Gastroesophageal sphincter (tissue), 3 donors: Measurements from ENCODE around the gene PLCG2.

Source experiments
- CTCF ChIP-seq, 4 experiments: fragments of 200-600 bp in 2 of 4; fragments of 450-650 bp in 2 of 4; sonication (generic) in 1 of 4; IDR thresholded peaks; one replicate each; pipeline ENCODE4 v1.5.1; 2017 to 2019; ENCODE audit warnings: antibody characterized with exemption in 4 of 4, mild to moderate bottlenecking in 2 of 4, moderate library complexity in 2 of 4
- EP300 ChIP-seq: sonication (generic); formaldehyde crosslinking; IDR thresholded peaks from one replicate; pipeline ENCODE4 v1.6.1; 2017; ENCODE audit warnings: antibody characterized with exemption, mild to moderate bottlenecking
- POLR2A ChIP-seq, 2 donors: fragments of 450-650 bp; IDR thresholded peaks; one replicate each; pipeline ENCODE4 v1.6.1; 2017; ENCODE audit warnings: antibody characterized with exemption in 2 of 2, mild to moderate bottlenecking in 2 of 2, moderate library complexity in 1 of 2

GRCh38 chr16:81938326-81939163 is 159.5 kb downstream of the PLCG2 start:
- TF ChIP-seq CTCF (IDR thresholded peaks at IDR 0.05) = no peak
- no peak for TF ChIP-seq EP300
- no peak for TF ChIP-seq POLR2A (IDR thresholded peaks at IDR 0.05)
